Activated CD4-positive, CD25-positive, alpha-beta regulatory T cell treated with anti-CD3 and anti-CD28 coated beads, Interleukin-2, amount 50 U/mL, for 16 hours (primary cell): ENCODE results near the gene STAT2.
"Not testable (repeated sequence)": the region's sequence is repeated elsewhere in the genome, so short reads cannot be mapped to it uniquely, and the experiment has no call there.

Source experiments
- DNase-seq: peaks from one replicate; pipeline ENCODE4 v3.0.0-alpha.2; 2020; ENCODE audit warnings: low read depth, low spot score

STAT2 gene

GRCh38 chr12:56359851-56360767 is at the start of gene STAT2:
STAT2 (minus strand) TSS chr12:56360107; CDS start chr12:56356571, 3,536 bp downstream.
- peak; percentile 99 for DNase-seq

GRCh38 chr12:56408799-56409417 is 49.0 kb upstream of the STAT2 start:
- DNase-seq = no peak

DNA sequence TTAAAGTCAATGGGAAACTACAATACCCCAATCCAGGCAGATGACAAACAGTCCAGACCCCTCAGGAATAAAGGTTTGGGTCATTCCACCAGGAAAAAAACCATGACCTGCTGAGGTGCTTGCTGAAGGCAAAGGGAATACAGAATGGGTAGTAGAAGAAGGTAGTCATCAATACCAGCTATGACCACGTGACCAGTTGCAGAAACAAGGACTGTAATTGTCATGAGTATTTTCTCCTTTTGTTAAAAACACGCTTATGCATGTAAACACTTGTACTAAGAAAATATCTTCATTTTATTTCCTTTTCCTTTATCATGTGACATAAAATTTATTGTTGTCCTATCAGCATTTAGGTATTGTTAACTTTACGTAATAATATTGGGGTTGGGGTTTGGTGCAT is 44.3 kb upstream of the STAT2 start:
- not testable (repeated sequence) for DNase-seq

GRCh38 chr12:56401612-56402011 is 41.7 kb upstream of the STAT2 start:
- DNase-seq = not testable (repeated sequence)

- DNase-seq = not testable (repeated sequence)
Measured at GRCh38 chr12:56401125-56401524, 41.2 kb upstream of the STAT2 start.

- not testable (repeated sequence) for DNase-seq
Measured at GRCh38 chr12:56399466-56399865, 39.6 kb upstream of the STAT2 start.

DNA sequence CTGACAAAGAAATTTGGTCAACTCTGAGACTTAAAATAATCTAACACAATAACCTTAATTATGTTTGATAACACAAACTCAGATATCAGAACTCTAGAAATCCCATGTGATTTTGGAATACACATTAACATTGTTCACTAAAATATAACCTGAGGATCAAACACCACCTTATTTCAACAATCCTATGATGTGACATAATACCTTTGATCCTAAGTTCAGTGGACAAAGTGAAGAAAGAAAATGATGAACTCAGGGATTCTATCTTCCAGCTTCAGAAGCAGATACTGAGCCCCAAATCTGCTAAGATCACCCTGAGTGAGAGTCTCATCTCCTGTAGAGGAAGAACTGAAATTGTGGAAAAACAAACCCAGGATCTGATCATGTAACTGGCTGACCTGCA is 38.4 kb upstream of the STAT2 start:
- DNase-seq = no peak

DNA sequence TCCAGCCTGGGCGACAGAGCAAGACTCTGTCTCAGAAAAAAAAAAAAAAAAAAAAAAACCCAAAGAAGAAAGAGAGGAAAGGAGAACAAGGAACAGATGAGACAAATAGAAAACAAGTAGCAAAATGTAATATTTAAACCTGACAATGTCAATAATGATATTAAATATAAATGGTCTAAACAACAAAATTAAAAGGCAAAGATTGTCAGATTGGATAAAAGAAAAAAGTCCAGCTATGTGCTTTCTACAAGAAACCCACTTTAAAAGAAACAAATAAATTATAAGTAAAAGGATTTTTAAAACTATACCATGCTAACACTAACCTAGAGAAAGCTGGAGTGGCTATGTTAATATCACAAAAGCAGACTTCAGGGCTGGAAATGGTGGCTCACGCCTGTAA is 32.4 kb upstream of the STAT2 start:
- DNase-seq = no peak

- DNase-seq = no peak
Measured at GRCh38 chr12:56391721-56392120, 31.8 kb upstream of the STAT2 start.

DNA sequence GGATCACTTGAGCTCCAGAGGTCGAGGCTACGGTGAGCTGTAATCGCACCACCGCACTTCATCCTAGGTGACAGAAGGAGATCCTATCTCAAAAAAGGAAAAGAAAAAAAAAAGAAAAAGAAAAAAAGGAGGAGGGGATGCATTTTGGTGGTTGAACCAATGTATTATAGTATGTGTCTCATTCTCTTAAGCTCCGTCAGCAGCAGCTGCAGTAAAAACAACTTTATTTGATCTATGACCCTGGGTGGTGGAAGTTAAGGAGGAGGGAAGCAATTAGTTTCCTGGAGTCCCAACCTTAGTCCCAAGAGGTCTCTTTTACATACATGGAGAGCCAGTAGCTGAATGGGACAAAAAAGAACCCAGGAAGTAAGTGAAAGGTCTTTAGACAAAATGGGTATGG is 29.5 kb upstream of the STAT2 start:
- DNase-seq = no peak

DNA sequence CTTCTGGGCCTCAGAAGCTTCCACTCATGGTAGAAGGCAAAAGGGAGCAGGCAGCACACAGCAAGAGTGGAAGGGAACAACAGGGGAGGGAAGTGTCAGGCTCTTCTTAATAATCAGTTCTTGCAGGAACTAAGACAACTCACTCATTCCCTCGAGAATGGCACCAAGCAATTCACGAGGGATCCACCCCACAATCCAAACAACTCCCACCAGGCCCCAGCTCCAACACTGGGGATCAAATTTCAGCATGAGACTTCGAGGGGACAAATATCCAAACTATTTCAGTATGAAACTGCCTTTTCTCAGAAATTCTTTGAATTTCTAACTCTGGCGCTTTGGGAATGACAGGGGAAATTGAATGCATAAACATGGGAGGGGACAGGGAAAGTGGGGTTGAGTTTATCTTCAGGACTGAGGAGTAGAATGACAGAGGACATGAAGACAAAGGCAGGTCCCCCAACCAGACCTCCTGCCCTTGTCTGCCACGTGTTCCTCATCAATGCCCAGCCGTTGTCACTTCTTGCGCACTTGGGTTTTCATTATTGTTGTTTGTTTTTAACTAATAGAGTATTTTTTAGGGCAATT is 27.3 kb upstream of the STAT2 start:
- no peak for DNase-seq

DNA sequence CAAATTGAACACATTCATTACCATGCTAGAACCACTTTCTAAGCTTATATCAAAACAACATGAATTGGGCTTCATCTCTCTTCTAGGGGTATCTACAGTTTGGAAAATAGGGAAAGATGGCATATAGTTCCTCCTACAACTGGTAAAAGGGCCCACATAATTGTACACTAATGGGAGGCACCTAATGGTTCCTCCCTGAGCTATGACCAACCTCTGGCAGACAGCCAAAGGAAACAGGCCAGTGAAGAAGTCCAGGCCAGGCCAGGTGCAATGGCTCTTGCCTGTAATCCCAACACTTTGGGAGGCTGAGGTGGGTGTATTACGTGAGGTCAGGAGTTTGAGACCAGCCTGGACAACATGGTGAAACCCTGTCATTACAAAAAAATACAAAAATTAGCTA is 26.0 kb upstream of the STAT2 start:
- DNase-seq = no peak

GRCh38 chr12:56382611-56383010 is 22.7 kb upstream of the STAT2 start:
- DNase-seq = no peak

GRCh38 chr12:56377989-56378316 is 18.0 kb upstream of the STAT2 start:
- DNase-seq = no peak

DNA sequence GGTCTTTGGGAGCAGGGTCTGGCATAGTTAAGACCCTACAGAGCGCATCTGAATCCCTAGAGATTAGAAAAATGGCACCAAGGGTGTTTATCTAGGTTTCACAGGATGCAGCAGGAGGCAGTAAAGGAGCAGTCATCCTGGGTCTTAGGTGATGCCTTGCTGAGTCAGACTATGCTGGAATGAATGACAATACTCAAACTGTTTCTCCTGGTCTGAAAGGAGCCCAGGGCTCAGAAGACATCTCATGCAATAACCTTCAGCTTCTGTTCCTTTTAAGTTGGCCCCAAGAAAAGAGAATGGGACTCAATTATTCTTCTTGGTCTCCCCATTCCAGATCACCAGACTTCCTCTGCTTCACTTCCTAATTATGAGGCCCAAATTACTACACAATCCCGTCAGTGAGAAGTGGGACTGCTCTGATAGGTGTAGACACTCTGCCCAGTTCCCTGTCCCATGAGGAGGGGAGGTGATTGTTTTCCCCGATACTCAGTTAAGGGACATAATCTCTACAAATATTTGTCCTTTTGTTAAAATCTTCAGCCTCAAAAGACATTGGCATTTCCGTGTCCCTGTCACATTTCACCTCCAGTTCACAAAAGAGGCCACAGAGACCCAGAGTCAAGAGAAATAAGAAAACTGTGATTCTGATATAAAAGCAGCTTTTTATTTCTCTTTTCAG is 17.5 kb upstream of the STAT2 start:
- no peak for DNase-seq

DNA sequence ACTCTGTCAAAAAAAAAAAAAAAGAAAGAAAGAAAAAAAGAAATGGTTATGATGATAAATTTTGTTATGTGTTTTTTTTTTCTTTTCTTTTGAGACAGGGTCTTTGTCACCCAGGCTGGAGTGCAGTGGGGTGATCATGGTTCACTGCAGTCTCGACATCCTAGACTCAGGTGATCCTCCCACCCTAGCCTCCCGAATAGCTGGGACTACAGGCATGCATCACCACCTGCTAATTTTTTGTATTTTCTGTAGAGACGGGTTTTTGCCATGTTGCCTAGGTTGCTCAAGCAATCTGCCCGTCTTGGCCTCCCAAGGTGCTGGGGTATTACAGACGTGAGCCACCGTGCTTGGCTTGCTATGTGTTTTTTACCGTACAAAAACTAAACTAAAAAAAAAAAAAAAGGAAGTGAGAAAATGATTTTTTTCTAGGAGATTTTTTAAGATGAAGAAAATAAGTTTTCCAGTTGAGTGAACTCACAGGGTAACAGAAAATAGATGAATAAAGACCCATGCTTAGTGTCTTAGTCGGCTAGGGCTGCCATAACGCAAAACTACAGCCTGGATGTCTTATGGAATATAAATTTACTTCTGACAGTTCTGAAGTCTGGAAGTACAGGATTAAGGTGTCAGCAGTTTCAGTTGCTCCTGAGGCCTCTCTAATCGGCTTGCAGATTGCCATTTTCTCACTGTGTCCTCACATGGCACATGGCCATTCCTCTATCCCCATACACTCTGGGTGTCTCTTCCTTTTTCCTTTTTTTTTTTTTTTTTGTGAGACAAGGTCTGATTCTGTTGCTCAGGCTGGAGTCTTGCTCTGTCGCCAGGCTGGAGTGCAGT is 15.9 kb upstream of the STAT2 start:
- DNase-seq = no peak

DNA sequence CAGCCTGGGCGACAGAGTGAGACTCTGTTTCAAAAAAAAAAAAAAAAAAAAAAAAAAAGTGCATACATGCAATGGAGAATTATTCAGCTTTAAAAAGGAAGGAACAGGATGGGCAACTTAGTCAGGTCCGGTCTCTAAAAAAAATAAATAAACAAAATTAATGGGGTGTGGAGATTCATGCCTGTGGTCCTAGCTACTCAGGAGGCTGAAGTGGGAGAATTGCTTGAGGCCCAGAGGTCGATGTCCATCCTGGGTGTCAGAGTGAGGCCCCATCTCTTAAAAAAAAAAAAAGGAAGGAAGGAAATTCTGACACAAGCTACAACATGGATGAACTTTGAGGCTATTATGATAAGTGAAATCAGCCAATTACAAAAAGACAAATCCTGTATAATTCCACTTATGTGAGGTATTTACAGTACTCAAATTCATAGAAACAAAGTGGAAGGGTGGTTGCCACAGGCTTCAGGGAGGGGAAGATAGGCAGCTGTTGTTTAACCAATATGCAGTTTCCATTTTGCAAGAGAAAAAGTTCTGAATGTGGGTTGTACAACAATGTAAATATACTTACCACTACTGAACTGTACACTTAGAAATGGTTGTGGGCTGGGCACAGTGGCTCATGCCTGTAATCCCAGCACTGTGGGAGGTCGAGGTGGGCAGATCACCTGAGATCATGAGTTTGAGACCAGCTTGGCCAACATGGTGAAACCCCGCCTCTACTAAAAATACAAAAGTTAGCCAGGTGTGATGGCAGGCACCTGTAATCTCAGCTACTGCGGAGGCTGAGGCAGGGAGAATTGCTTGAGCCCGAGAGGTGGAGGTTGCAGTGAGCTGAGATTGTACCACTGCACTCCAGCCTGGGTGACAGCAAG is 15.1 kb upstream of the STAT2 start:
- DNase-seq = no peak

GRCh38 chr12:56373515-56373914 is 13.6 kb upstream of the STAT2 start:
- DNase-seq = no peak

- no peak for DNase-seq
Measured at GRCh38 chr12:56366948-56367347, 7.0 kb upstream of the STAT2 start.
